Hepatocyte (in vitro differentiated cells): ENCODE measurements around the gene SCAPER. TPM values are rescaled to one million over a fixed set of nuclear protein-coding genes. Genes with fewer than 3 reads are reported as not detected.
"Not testable (repeated sequence)": the region's sequence is repeated elsewhere in the genome, so short reads cannot be mapped to it uniquely, and the experiment has no call there.

ENCODE experiments used
- DNase-seq: peaks from one replicate; pipeline ENCODE4 v3.0.0-alpha.2; 2016; ENCODE audit warnings: low spot score
- H2AFZ ChIP-seq: fragments of 200-600 bp; sonication (generic); 2 replicates; pipeline ENCODE4 v1.6.0; 2016; ENCODE audit warnings: antibody characterized with exemption, mild to moderate bottlenecking
- H3K27ac ChIP-seq: fragments of 200-600 bp; sonication (generic); 2 replicates; pipeline ENCODE4 v1.5.1; 2016; ENCODE audit warnings: mild to moderate bottlenecking
- H3K27me3 ChIP-seq: fragments of 200-600 bp; sonication (generic); 2 replicates; pipeline ENCODE4 v1.6.1; 2016
- H3K36me3 ChIP-seq: fragments of 200-600 bp; sonication (generic); replicated peaks from 2 replicates; pipeline ENCODE4 v1.5.1; 2016; ENCODE audit warnings: low read depth; ENCODE audit not compliant: insufficient read depth
- H3K4me1 ChIP-seq: fragments of 200-600 bp; sonication (generic); 2 replicates; pipeline ENCODE4 v1.5.1; 2016; ENCODE audit warnings: mild to moderate bottlenecking, moderate library complexity; ENCODE audit not compliant: insufficient read depth
- H3K4me2 ChIP-seq: fragments of 200-600 bp; sonication (generic); 2 replicates; pipeline ENCODE4 v1.6.0; 2016
- H3K4me3 ChIP-seq: fragments of 200-600 bp; sonication (generic); 2 replicates; pipeline ENCODE4 v1.5.1; 2016; ENCODE audit warnings: mild to moderate bottlenecking
- H3K79me2 ChIP-seq: fragments of 200-600 bp; sonication (generic); 2 replicates; pipeline ENCODE4 v1.6.0; 2017; ENCODE audit warnings: mild to moderate bottlenecking
- H3K9me2 ChIP-seq: fragments of 200-600 bp; sonication (generic); replicated peaks from 2 replicates; pipeline ENCODE4 v1.6.0; 2017; ENCODE audit warnings: mild to moderate bottlenecking; ENCODE audit not compliant: insufficient read depth
- H3K9me3 ChIP-seq: fragments of 200-600 bp; sonication (generic); 2 replicates; pipeline ENCODE4 v1.5.1; 2016; ENCODE audit warnings: low read depth, mild to moderate bottlenecking
- H4K20me1 ChIP-seq: fragments of 200-600 bp; sonication (generic); 2 replicates; pipeline ENCODE4 v1.6.0; 2016; ENCODE audit warnings: mild to moderate bottlenecking; ENCODE audit not compliant: insufficient read depth, poor library complexity, severe bottlenecking
- CTCF ChIP-seq: fragments of 200-600 bp; sonication (generic); IDR thresholded peaks from 2 replicates; pipeline ENCODE4 v1.5.1; 2016; ENCODE audit warnings: antibody characterized with exemption, mild to moderate bottlenecking; ENCODE audit not compliant: poor library complexity
- EZH2 ChIP-seq: fragments of 200-600 bp; sonication (generic); IDR thresholded peaks from 2 replicates; pipeline ENCODE4 v1.6.1; 2016; ENCODE audit warnings: antibody characterized with exemption, mild to moderate bottlenecking, borderline replicate concordance
- EZH2phosphoT487 ChIP-seq: fragments of 200-600 bp; sonication (generic); IDR thresholded peaks from one replicate; pipeline ENCODE4 v1.6.1; 2018; ENCODE audit warnings: antibody characterized with exemption, mild to moderate bottlenecking, low read depth, moderate library complexity; ENCODE audit not compliant: unreplicated experiment, severe bottlenecking
- WGBS: methylation state at CpG from one replicate; pipeline ENCODE4 v1.1.6; 2016; ENCODE audit warnings: low lambda C conversion rate; ENCODE audit errors: missing lambda C conversion rate; 5-methylcytosine and 5-hydroxymethylcytosine counted together
- polyA plus RNA-seq: library from polyadenylated mRNA; unstranded; fragments of >200 nt; fragmentation: Nextera tagmentation; extraction: Ambion mirVana; gene quantifications from 2 replicates; pipeline ENCODE4 v1.2.1, GENCODE V29; 2016
- total RNA-seq: library from RNA; depleted of rRNA; stranded (reverse); fragments of >200 nt; gene quantifications from 2 replicates; pipeline ENCODE4 v1.2.3, GENCODE V29; 2014

The SCAPER gene
- total and polyA plus RNA-seq, 2 experiments from 2014 or later, result 20.8 to 27.4 TPM

GRCh38 chr15:76433798-76434400, 471.2 kb downstream of the SCAPER start:
- Histone ChIP-seq H3K4me2 (no peak overlapping the region), H3K9me3 (no peaks in the 10 kb centered on the region), H3K4me3 (no peak overlapping the region), H3K36me3 (no peaks in the 10 kb centered on the region), H4K20me1 (no peaks in the 10 kb centered on the region), H3K79me2 (no peaks in the 10 kb centered on the region), H2AFZ (no peak overlapping the region), H3K4me1 (no peaks in the 10 kb centered on the region), H3K9me2 (no peaks in the 10 kb centered on the region), H3K27ac (no peak overlapping the region), H3K27me3 (no peaks in the 10 kb centered on the region)
- TF ChIP-seq EZH2 (no peak), EZH2phosphoT487 (no peak), CTCF (no peak)
- WGBS, result 46% methylated on average over 3 of the region's 3 CpGs
- DNase-seq, result no peak

GRCh38 chr15:76433036-76433435, 472.1 kb downstream of the SCAPER start:
- not testable (repeated sequence) for H3K27me3 ChIP-seq, H3K27ac ChIP-seq, DNase-seq, H3K4me3 ChIP-seq, H3K36me3 ChIP-seq, H3K9me2 ChIP-seq, H3K4me1 ChIP-seq, H2AFZ ChIP-seq, H3K79me2 ChIP-seq, H3K9me3 ChIP-seq, H3K4me2 ChIP-seq, H4K20me1 ChIP-seq
- 81% methylated on average over 1 of the region's 1 CpG for WGBS

- Histone ChIP-seq H3K79me2 (no peaks in the 10 kb centered on the region), H4K20me1 (no peaks in the 10 kb centered on the region), H3K4me2 (no peak overlapping the region), H3K27ac (no peak overlapping the region), H3K27me3 (no peaks in the 10 kb centered on the region), H3K4me1 (no peaks in the 10 kb centered on the region), H2AFZ (no peak overlapping the region), H3K36me3 (no peaks in the 10 kb centered on the region), H3K9me2 (no peaks in the 10 kb centered on the region), H3K9me3 (no peaks in the 10 kb centered on the region), H3K4me3 (no peak overlapping the region)
- no peak for DNase-seq
- no peak for TF ChIP-seq CTCF
- no peak for TF ChIP-seq EZH2phosphoT487
- no peak for TF ChIP-seq EZH2
- 95% methylated on average over 1 of the region's 1 CpG for WGBS
Observed at GRCh38 chr15:76432604-76433003, 472.5 kb downstream of the SCAPER start.

- Histone ChIP-seq H3K27ac (no peak overlapping the region), H2AFZ (no peak overlapping the region), H3K79me2 (no peaks in the 10 kb centered on the region), H4K20me1 (no peaks in the 10 kb centered on the region), H3K9me2 (no peaks in the 10 kb centered on the region), H3K4me2 (no peak overlapping the region), H3K4me1 (no peaks in the 10 kb centered on the region), H3K27me3 (no peaks in the 10 kb centered on the region), H3K4me3 (no peak overlapping the region), H3K9me3 (no peaks in the 10 kb centered on the region), H3K36me3 (no peaks in the 10 kb centered on the region)
- WGBS, result 79% methylated on average over 4 of the region's 4 CpGs
- TF ChIP-seq CTCF (no peak), EZH2phosphoT487 (no peak), EZH2 (no peak)
- DNase-seq, result no peak
Observed at GRCh38 chr15:76431971-76432370, 473.2 kb downstream of the SCAPER start.

- H4K20me1 ChIP-seq, H3K9me2 ChIP-seq, H3K79me2 ChIP-seq, H3K4me3 ChIP-seq, H3K36me3 ChIP-seq, H3K4me2 ChIP-seq, H3K27me3 ChIP-seq, H3K27ac ChIP-seq, H3K4me1 ChIP-seq, DNase-seq, H3K9me3 ChIP-seq, H2AFZ ChIP-seq: not testable (repeated sequence)
- 100% methylated on average over 2 of the region's 2 CpGs for WGBS
Observed at GRCh38 chr15:76430711-76431110, 474.4 kb downstream of the SCAPER start.
